WTC11 (cell line): ENCODE data around the gene APOBEC3G. TPM values are rescaled to one million over a fixed set of nuclear protein-coding genes. Genes with fewer than 3 reads are reported as not detected.

Experiments
- ATAC-seq: fragments of 200-7000 bp; cut with Tn5 transposase; 2 replicates; pipeline ENCODE4 v1.10.0; 2021; ENCODE audit warnings: mild to moderate bottlenecking, moderate library complexity
- CTCF ChIA-PET: fragments of 300-600 bp; sonication (Branson Sonifier 250); formaldehyde crosslinking; loops from one replicate; lab custom pipeline; 2021; ENCODE audit warnings: antibody characterized with exemption; lab: Charles Lee
- POLR2A ChIA-PET: fragments of 350-600 bp; sonication (Branson Sonifier 250); formaldehyde crosslinking; loops from one replicate; lab custom pipeline; 2021; ENCODE audit warnings: antibody characterized with exemption; lab: Charles Lee
- DNase-seq: peaks from one replicate; pipeline ENCODE4 v3.0.0; 2021; ENCODE audit warnings: low spot score
- H3K27ac Mint-ChIP-seq: 2 replicates; pipeline ENCODE4 v1.8.0; 2021; ENCODE audit warnings: mixed read lengths
- H3K27me3 Mint-ChIP-seq: 2 replicates; pipeline ENCODE4 v1.8.0; 2021; ENCODE audit warnings: low read depth, mild to moderate bottlenecking, moderate library complexity, mixed read lengths
- H3K36me3 Mint-ChIP-seq: 2 replicates; pipeline ENCODE4 v1.8.0; 2021; ENCODE audit warnings: mixed read lengths
- H3K4me1 Mint-ChIP-seq: 2 replicates; pipeline ENCODE4 v1.8.0; 2022; ENCODE audit warnings: mixed read lengths
- H3K4me3 Mint-ChIP-seq: 2 replicates; pipeline ENCODE4 v1.8.0; 2021; ENCODE audit warnings: mild to moderate bottlenecking, moderate library complexity, mixed read lengths
- H3K9me3 Mint-ChIP-seq: 2 replicates; pipeline ENCODE4 v1.8.0; 2021; ENCODE audit warnings: mixed read lengths
- CBFB ChIP-seq: sonication (generic); formaldehyde crosslinking; IDR thresholded peaks from 2 replicates; pipeline ENCODE4 v1.8.1; 2022; ENCODE audit warnings: mild to moderate bottlenecking, low read depth, missing genetic modification reagents
- CREB1 ChIP-seq: sonication (generic); formaldehyde crosslinking; IDR thresholded peaks from 2 replicates; pipeline ENCODE4 v1.8.0; 2023; ENCODE audit warnings: mild to moderate bottlenecking, missing genetic modification reagents
- CREM ChIP-seq: sonication (generic); formaldehyde crosslinking; IDR thresholded peaks from 2 replicates; pipeline ENCODE4 v1.8.1; 2022; ENCODE audit warnings: mild to moderate bottlenecking, missing genetic modification reagents, moderate library complexity
- ELF4 ChIP-seq: sonication (generic); formaldehyde crosslinking; IDR thresholded peaks from 2 replicates; pipeline ENCODE4 v1.8.1; 2022; ENCODE audit warnings: low read depth, mild to moderate bottlenecking, moderate library complexity, missing genetic modification reagents
- EMX1 ChIP-seq: fragments of 250-450 bp; sonication (Bioruptor Pico); IDR thresholded peaks from 2 replicates; pipeline ENCODE4 v1.8.0; 2021; ENCODE audit warnings: mild to moderate bottlenecking
- ETV6 ChIP-seq: sonication (generic); formaldehyde crosslinking; IDR thresholded peaks from 2 replicates; pipeline ENCODE4 v1.8.1; 2022; ENCODE audit warnings: mild to moderate bottlenecking, missing genetic modification reagents
- FOXJ3 ChIP-seq: sonication (generic); formaldehyde crosslinking; IDR thresholded peaks from 2 replicates; pipeline ENCODE4 v1.9.0; 2021; ENCODE audit warnings: missing genetic modification reagents, mild to moderate bottlenecking, borderline replicate concordance
- NFYB ChIP-seq: sonication (generic); formaldehyde crosslinking; conservative IDR thresholded peaks from 2 replicates; pipeline ENCODE4 v1.8.0; 2022; ENCODE audit warnings: low read depth, missing genetic modification reagents
- SMAD4 ChIP-seq: sonication (generic); formaldehyde crosslinking; IDR thresholded peaks from 2 replicates; pipeline ENCODE4 v1.8.0; 2022; ENCODE audit warnings: mild to moderate bottlenecking, missing genetic modification reagents
- SP1 ChIP-seq: sonication (generic); formaldehyde crosslinking; conservative IDR thresholded peaks from 2 replicates; pipeline ENCODE4 v1.8.1; 2022; ENCODE audit warnings: missing genetic modification reagents
- ZNF138 ChIP-seq: sonication (generic); formaldehyde crosslinking; conservative IDR thresholded peaks from 2 replicates; pipeline ENCODE4 v1.8.1; 2022; ENCODE audit warnings: mild to moderate bottlenecking, moderate library complexity, missing genetic modification reagents
- ZNF423 ChIP-seq: fragments of 250-450 bp; sonication (Bioruptor Pico); IDR thresholded peaks from 2 replicates; pipeline ENCODE4 v2.1.2; 2022; ENCODE audit warnings: mild to moderate bottlenecking, moderate library complexity
- total RNA-seq: library from RNA; stranded (reverse); gene quantifications from 3 replicates; pipeline ENCODE4 v1.2.3, GENCODE V29; 2021
- TF ChIP-seq, protein P1 (sequence below): sonication (generic); formaldehyde crosslinking; conservative IDR thresholded peaks from 2 replicates; pipeline ENCODE4 v1.8.1; 2022; ENCODE audit warnings: mild to moderate bottlenecking, missing genetic modification reagents
- TF ChIP-seq, protein P2 (sequence below): sonication (generic); formaldehyde crosslinking; IDR thresholded peaks from 2 replicates; pipeline ENCODE4 v1.8.0; 2022; ENCODE audit warnings: mild to moderate bottlenecking, missing genetic modification reagents
- TF ChIP-seq, protein P3 (sequence below): sonication (generic); formaldehyde crosslinking; IDR thresholded peaks from 2 replicates; pipeline ENCODE4 v1.8.0; 2022; ENCODE audit warnings: mild to moderate bottlenecking, missing genetic modification reagents
- TF ChIP-seq, protein P4 (sequence below): fragments of 250-450 bp; sonication (Bioruptor Pico); IDR thresholded peaks from 2 replicates; pipeline ENCODE4 v1.9.0; 2021; ENCODE audit warnings: mild to moderate bottlenecking
- TF ChIP-seq, protein P5 (sequence below): sonication (generic); formaldehyde crosslinking; IDR thresholded peaks from 2 replicates; pipeline ENCODE4 v1.8.1; 2022; ENCODE audit warnings: missing genetic modification reagents, borderline replicate concordance
- TF ChIP-seq, protein P6 (sequence below): sonication (generic); formaldehyde crosslinking; IDR thresholded peaks from 2 replicates; pipeline ENCODE4 v1.8.1; 2022; ENCODE audit warnings: low read depth, mild to moderate bottlenecking, moderate library complexity, missing genetic modification reagents, borderline replicate concordance

The APOBEC3G gene
- total RNA-seq, 1 experiment from 2014 or later = 1.8 TPM

DNA sequence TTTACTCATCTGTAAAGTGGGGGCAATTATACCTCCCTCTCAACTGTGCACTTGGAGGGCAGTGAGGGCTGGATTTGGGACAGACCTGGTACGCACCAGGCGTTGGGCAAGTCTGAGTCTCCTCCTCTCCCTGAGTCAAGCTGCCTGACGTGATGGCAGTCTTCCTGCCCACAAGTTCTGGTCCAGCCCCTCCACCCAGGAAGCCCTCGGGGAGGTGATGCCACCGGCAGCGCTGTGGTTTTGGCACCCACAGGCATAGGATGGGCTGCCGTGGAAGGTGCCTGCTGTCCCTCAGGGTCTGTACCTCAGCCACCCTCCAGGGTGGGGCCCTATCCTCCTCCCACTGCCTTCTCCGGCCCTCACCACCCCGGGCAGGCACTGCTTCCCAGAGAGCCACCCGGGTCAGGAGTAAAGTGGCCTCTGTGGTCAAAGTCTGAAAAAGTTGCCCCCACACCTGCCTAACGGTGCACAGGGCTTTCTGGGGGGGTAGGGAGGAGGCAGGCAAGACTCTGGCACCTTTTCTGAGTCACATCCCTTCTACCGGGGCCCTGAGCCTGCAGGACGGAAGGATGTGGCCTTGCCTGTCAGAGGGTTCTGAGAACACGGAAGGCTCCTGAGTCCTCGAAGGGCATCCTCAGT, 13.5 kb downstream of the APOBEC3G start:
- Mint-ChIP-seq H3K9me3 (no peaks in the 10 kb centered on the region), H3K4me1 (peaks cover 18% of the 10 kb centered on the region), H3K36me3 (no peaks in the 10 kb centered on the region), H3K4me3 (no peak overlapping the region), H3K27me3 (peaks cover 3% of the 10 kb centered on the region; the same call in 1 of the 2 replicates), H3K27ac (no peak overlapping the region)
- ChIA-PET POLR2A (no interaction called here), CTCF (no interaction called here)
- DNase-seq (no peak), ATAC-seq (no peak)
- TF ChIP-seq, protein P1, sequence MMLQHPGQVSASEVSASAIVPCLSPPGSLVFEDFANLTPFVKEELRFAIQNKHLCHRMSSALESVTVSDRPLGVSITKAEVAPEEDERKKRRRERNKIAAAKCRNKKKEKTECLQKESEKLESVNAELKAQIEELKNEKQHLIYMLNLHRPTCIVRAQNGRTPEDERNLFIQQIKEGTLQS (CRISPR knock-in tag) = 0 out of 2 replicates have a peak, but pooled peaks have one; percentile 14
- no peak for TF ChIP-seq CREM (CRISPR knock-in tag)

DNA sequence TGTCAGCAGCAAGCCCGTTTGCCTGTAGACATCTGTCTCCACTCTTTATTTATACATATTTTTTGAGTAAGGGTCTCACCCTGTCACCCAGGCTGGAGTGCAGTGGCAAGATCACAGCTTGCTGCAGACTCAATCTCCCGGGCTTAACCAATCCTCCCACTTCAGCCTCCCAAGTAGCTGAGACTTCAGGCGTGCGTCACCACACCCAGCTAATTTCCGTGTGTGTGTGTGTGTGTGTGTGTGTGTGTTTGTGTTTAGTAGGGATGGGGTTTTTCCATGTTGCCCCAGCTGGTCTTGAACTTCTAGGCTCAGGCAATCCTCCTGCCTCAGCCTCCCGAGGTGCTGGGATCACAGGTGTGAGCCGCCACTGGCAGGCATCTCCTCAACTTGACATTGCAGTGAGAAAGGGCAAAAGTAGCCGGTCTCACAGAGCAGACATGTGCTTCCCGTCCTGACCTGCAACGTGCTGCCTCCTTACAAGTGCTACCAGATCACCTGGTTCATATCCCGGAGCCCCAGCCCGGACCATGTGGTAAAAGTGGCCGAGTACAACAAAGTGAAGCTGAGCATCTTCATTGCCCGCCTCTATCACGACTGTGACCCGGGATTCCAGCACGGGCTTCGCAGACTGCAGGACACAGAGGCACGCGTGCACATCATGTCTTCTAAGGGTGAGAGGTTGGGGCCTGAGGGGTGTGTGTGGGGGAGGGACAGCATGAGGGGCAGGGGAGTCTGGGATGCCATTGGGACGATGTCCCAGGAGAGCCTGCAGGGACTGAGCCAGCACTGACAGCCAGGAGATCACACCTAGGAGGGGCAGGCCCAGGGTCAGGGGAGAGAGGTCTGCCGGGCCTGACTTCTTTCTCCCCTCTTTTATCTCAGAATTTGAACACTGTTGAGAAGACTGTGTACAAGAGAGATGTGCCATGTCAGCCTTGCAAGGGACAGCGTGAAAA, 14.3 kb downstream of the APOBEC3G start:
- CTCF ChIA-PET = no interaction called here
- H3K27ac Mint-ChIP-seq = no peak overlapping the region

DNA sequence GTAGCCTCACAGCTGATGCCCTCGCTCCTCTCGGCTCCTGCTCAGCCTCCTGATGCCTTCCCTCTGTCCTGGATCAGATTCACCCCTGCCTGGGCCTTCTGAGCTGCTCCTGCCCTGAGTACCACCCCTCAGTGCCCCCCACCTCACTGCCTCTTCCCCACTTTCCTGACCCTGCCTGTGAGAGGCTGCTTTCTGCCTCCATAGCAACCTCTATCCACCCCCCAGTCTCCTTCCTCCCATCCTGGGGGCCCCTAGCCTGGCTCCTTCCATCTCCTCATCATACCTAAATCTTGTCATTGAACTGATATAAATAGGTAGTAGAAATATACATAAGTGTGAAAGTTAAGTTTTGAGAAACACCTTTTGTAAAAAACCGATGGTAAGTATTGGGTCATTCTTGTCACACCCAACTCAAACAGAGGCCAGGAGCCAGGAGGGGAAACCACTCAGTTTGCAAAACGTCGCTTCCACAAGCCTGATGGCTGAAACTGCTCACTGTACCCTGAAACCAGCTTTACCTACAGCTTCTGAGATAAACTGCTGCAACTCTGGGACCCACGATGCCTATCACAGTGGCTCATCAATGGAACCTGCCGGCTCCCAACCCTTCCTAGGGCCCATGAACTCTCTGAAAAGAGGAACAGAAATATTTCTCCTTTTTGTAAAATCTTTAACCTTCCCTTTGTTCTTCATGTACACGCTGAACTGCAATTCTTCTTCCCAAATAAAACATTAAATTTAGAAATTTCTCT, 15.2 kb downstream of the APOBEC3G start:
- H3K27ac Mint-ChIP-seq = no peak overlapping the region
- ATAC-seq (no peak), DNase-seq (no peak)
- no peak for TF ChIP-seq ETV6
- TF ChIP-seq, protein P1 (CRISPR knock-in tag) = no peak
- no peak for TF ChIP-seq NFYB (CRISPR knock-in tag)
- TF ChIP-seq, protein P2, sequence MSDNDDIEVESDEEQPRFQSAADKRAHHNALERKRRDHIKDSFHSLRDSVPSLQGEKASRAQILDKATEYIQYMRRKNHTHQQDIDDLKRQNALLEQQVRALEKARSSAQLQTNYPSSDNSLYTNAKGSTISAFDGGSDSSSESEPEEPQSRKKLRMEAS (CRISPR knock-in tag) = no peak
- TF ChIP-seq ZNF138 = no peak
- no peak for TF ChIP-seq SMAD4 (CRISPR knock-in tag)
- no peak for TF ChIP-seq CBFB (CRISPR knock-in tag)
- H3K9me3 Mint-ChIP-seq = no peaks in the 10 kb centered on the region
- no peaks in the 10 kb centered on the region for H3K36me3 Mint-ChIP-seq
- 0 out of 2 replicates have a peak, but pooled peaks cover 3% of the 10 kb centered on the region for H3K27me3 Mint-ChIP-seq
- H3K4me3 Mint-ChIP-seq = no peak overlapping the region
- ChIA-PET POLR2A (no interaction called here), CTCF (interaction anchor here (1.0 kb wide), 1 partner anchor 214 kb away, joined by 3 read pairs; no protein-coding TSS in a partner anchor)
- H3K4me1 Mint-ChIP-seq = peaks cover 23% of the 10 kb centered on the region

More for the DNA sequence above, 14.3 kb downstream of the APOBEC3G start:
- Mint-ChIP-seq H3K36me3 (no peaks in the 10 kb centered on the region), H3K4me3 (no peak overlapping the region), H3K9me3 (no peaks in the 10 kb centered on the region), H3K27me3 (0 out of 2 replicates have a peak, but pooled peaks cover 3% of the 10 kb centered on the region), H3K4me1 (peaks cover 20% of the 10 kb centered on the region)
- POLR2A ChIA-PET = no interaction called here
- DNase-seq (no peak), ATAC-seq (no peak)
- TF ChIP-seq SP1 (CRISPR knock-in tag) = no peak
- TF ChIP-seq CREB1 = no peak
- TF ChIP-seq EMX1 (CRISPR knock-in tag) = no peak
- no peak for TF ChIP-seq NFYB (CRISPR knock-in tag)
- no peak for TF ChIP-seq FOXJ3 (CRISPR knock-in tag)

DNA sequence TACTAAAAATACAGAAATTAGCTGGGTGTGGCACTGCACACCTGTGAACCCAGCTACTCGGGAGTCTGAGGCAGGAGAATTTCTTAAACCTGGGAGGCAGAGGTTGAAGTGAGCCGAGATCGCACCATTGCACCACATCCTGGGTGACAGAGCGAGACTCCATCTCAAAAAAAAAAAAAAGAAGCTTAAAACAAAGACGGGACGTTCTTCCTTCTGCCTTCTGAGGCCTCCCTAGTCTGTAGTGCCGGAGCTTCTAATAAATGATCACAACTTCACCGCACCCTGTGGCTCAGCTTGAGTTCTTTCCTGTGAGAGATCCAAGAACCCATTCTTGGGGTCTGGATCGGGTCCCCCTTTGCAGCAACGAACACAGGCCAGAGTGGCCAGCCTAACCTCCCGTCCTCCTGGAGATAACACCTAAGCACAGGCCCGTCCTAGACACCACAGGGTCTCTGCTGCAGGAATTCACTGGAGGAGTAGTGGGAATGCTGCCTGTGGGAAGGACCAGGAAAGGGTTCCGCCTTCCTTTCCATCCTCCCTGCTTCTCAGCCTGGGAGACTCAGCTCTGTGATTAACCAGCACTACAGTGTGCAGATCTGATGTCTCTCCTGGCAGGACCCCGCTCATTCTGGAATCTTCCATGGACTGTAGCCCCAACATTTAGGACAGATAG, 17.8 kb downstream of the APOBEC3G start:
- ChIA-PET CTCF (interaction anchor here (0.7 kb wide), 1 partner anchor 92 kb away, joined by 3 read pairs; no protein-coding TSS in a partner anchor), POLR2A (no interaction called here)
- DNase-seq (no peak), ATAC-seq (no peak)
- Mint-ChIP-seq H3K4me1 (peaks cover 26% of the 10 kb centered on the region), H3K36me3 (no peaks in the 10 kb centered on the region), H3K27me3 (no peaks in the 10 kb centered on the region), H3K27ac (no peak overlapping the region), H3K9me3 (no peaks in the 10 kb centered on the region), H3K4me3 (no peak overlapping the region)
- no peak for TF ChIP-seq ZNF423 (CRISPR knock-in tag)
- TF ChIP-seq, protein P3, sequence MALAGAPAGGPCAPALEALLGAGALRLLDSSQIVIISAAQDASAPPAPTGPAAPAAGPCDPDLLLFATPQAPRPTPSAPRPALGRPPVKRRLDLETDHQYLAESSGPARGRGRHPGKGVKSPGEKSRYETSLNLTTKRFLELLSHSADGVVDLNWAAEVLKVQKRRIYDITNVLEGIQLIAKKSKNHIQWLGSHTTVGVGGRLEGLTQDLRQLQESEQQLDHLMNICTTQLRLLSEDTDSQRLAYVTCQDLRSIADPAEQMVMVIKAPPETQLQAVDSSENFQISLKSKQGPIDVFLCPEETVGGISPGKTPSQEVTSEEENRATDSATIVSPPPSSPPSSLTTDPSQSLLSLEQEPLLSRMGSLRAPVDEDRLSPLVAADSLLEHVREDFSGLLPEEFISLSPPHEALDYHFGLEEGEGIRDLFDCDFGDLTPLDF (CRISPR knock-in tag) = no peak
- TF ChIP-seq, protein P4, sequence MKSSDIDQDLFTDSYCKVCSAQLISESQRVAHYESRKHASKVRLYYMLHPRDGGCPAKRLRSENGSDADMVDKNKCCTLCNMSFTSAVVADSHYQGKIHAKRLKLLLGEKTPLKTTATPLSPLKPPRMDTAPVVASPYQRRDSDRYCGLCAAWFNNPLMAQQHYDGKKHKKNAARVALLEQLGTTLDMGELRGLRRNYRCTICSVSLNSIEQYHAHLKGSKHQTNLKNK (CRISPR knock-in tag) = no peak
- TF ChIP-seq, protein P5, sequence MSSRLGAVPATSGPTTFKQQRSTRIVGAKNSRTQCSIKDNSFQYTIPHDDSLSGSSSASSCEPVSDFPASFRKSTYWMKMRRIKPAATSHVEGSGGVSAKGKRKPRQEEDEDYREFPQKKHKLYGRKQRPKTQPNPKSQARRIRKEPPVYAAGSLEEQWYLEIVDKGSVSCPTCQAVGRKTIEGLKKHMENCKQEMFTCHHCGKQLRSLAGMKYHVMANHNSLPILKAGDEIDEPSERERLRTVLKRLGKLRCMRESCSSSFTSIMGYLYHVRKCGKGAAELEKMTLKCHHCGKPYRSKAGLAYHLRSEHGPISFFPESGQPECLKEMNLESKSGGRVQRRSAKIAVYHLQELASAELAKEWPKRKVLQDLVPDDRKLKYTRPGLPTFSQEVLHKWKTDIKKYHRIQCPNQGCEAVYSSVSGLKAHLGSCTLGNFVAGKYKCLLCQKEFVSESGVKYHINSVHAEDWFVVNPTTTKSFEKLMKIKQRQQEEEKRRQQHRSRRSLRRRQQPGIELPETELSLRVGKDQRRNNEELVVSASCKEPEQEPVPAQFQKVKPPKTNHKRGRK (CRISPR knock-in tag) = no peak
- no peak for TF ChIP-seq ELF4 (CRISPR knock-in tag)
- TF ChIP-seq SP1 (CRISPR knock-in tag) = no peak
- TF ChIP-seq, protein P6, sequence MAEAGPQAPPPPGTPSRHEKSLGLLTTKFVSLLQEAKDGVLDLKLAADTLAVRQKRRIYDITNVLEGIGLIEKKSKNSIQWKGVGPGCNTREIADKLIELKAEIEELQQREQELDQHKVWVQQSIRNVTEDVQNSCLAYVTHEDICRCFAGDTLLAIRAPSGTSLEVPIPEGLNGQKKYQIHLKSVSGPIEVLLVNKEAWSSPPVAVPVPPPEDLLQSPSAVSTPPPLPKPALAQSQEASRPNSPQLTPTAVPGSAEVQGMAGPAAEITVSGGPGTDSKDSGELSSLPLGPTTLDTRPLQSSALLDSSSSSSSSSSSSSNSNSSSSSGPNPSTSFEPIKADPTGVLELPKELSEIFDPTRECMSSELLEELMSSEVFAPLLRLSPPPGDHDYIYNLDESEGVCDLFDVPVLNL (CRISPR knock-in tag) = no peak
